LNCAP (cell line): Measurements from ENCODE around the gene RHOF.

Source experiments
- TF ChIP-seq, protein P1 (sequence below): fragments of 450-650 bp; IDR thresholded peaks from 2 replicates; pipeline ENCODE4 v1.5.1; 2017; ENCODE audit warnings: mild to moderate bottlenecking

The RHOF gene

GRCh38 chr12:121825041-121825523 is 31.6 kb upstream of the RHOF start:
- TF ChIP-seq, protein P1, sequence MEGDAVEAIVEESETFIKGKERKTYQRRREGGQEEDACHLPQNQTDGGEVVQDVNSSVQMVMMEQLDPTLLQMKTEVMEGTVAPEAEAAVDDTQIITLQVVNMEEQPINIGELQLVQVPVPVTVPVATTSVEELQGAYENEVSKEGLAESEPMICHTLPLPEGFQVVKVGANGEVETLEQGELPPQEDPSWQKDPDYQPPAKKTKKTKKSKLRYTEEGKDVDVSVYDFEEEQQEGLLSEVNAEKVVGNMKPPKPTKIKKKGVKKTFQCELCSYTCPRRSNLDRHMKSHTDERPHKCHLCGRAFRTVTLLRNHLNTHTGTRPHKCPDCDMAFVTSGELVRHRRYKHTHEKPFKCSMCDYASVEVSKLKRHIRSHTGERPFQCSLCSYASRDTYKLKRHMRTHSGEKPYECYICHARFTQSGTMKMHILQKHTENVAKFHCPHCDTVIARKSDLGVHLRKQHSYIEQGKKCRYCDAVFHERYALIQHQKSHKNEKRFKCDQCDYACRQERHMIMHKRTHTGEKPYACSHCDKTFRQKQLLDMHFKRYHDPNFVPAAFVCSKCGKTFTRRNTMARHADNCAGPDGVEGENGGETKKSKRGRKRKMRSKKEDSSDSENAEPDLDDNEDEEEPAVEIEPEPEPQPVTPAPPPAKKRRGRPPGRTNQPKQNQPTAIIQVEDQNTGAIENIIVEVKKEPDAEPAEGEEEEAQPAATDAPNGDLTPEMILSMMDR = no peak

GRCh38 chr12:121823727-121824115 is 30.2 kb upstream of the RHOF start:
- TF ChIP-seq, protein P1 = no peak

DNA sequence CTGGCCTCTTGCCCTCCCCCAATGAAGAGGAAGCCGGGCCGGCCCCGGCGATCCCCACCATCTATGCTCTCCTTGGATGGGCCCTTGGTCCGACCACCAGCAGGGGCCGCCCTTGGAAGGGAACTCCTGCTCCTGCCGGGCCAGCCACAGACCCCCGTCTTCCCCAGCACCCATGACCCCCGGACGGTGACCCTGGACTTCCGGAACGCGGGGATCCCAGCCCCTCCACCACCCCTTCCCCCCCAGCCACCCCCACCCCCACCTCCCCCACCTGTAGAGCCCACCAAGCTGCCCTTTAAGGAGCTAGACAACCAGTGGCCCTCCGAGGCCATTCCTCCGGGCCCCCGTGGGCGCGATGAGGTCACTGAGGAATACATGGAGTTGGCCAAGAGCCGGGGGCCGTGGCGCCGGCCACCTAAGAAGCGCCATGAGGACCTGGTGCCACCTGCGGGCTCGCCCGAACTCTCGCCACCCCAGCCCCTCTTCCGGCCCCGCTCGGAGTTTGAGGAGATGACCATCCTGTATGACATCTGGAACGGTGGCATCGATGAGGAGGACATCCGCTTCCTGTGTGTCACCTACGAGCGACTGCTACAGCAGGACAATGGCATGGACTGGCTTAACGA is 29.7 kb upstream of the RHOF start:
- TF ChIP-seq, protein P1 = no peak

DNA sequence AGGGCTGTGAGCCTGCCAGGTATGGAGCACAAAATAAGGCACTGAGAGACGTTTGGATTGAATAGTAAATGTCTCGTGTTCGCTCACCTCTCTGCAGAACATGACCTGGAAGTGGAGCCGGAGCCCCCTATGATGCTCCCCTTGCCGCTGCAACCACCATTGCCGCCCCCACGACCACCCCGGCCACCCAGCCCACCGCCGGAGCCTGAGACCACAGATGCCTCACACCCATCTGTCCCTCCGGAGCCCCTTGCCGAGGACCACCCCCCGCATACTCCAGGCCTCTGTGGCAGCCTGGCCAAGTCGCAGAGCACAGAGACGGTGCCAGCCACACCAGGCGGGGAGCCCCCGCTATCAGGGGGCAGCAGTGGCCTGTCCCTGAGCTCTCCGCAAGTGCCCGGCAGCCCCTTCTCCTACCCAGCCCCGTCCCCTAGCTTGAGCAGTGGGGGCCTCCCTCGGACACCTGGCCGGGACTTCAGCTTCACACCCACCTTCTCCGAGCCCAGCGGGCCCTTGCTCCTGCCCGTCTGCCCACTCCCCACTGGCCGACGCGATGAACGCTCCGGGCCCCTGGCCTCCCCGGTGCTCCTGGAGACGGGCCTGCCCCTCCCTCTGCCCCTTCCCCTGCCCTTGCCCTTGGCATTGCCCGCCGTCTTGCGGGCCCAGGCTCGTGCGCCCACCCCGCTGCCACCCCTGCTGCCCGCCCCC is 29.1 kb upstream of the RHOF start:
- TF ChIP-seq, protein P1 = no peak

GRCh38 chr12:121820056-121820455 is 26.6 kb upstream of the RHOF start:
- TF ChIP-seq, protein P1 = no peak

GRCh38 chr12:121819212-121819949 is 25.9 kb upstream of the RHOF start:
- TF ChIP-seq, protein P1 = no peak

- TF ChIP-seq, protein P1 = no peak
These were observed 24.2 kb upstream of the RHOF start for GRCh38 chr12:121817648-121818043.
